SKM-1 (cell line): ENCODE results near the gene ITM2C.

Source experiments
- DNase-seq: peaks from one replicate; lab custom pipeline; 2025; ENCODE audit not compliant: unreplicated experiment; lab: John Stamatoyannopoulos, UW

The ITM2C gene

DNA sequence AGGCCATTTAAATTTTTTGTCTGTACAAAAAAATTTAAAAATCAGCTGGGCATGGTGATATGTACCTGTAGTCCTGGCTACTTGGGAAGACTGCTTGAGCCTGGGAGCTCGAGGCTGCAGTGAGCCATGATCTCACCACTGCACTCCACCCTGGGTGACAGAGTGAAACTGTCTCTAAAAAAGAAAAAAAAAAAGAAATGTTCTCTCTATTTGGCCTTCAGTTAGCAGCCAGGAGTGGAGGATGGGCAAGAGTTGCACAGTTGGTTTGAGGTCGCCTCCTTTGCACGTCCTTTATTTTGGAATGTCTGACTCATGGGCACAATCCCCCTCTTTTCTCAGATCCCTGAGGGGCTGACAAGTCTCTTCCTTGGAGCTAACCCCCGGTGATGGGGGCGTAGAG is 26.3 kb downstream of the ITM2C start:
- no peak for DNase-seq

DNA sequence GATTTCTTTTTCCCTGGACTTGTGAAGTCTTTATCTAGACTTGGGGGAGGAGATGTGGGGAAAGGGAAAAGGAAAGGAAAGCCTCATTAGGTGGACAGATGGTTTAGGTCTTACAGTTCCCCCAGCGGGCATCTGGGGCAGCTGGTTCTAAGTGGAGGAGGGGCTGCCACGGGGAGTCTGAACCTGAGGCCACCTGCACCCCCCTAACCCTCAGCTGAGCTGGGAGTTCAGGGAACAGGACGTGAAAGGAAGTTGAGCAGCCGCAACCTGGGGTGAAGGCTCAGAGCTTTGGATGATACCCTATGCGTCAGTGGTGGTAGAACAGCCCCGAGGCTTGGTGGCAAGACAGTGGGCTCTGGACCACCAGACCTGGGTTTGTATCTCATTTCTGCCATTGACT is 26.8 kb downstream of the ITM2C start:
- no peak for DNase-seq

DNA sequence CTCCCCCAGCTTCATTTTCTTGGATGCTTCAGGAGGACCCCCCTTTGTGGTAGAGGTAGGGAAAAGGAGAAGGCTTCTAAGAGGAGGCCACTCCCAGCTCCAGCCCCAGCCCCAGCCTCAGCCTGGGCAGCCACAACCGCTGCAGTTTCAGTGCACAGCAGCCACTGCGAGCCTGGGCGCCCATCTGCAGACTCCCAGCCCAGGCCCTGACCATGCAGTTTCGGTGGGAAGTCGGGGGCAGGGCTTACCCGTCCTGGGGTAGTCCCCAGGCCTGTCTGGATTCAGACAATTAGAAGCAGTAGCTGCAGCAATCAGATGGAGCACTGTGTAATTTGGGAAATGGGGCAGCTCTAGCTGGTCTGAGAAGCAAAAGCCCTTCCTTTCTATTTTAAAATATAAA is 28.6 kb downstream of the ITM2C start:
- no peak for DNase-seq

DNA sequence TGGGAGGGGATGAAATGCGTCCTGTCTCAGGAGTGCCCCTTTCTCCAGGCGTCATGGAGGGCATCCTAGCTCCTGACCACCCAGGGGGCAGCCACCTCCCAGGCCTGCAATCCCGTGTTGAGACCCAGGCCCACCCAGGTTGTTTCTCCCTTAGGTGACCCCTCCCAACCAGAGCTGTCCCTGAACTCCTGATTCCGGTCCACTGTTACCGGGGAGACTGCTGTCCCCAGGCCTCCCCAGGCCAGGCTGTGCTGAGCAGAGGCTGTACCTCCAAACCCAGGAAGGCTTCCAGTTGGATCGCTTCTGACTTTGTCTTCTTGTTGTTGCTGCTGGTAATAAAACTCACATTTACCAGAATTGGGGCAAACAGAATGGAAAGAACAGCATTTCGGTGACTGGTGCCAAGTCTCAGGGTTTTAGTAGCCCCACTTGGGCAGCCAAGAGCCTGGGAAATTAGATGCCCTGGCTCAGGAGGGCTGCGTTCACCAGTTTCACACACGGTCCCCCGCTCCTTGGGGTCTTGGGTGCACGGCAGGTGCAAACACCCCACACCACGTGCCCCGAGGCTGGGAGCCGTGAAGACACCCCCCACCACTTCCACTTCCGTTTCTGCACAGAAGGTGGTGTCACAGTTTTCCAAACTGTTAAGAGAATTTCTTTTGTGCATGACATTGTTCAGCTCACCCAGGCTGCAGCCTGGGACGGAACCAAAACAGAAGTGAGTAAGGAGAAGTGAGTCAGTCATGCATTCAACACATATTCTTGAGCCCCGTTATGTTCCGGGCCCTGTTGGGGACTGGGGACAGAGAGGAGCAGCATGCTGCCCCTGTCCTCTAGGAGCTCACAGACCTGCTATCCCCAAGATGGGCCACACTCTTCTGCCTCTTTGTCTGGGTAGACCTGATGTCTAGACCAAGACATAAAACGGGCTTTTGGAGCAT is 29.4 kb downstream of the ITM2C start:
- DNase-seq: no peak

DNA sequence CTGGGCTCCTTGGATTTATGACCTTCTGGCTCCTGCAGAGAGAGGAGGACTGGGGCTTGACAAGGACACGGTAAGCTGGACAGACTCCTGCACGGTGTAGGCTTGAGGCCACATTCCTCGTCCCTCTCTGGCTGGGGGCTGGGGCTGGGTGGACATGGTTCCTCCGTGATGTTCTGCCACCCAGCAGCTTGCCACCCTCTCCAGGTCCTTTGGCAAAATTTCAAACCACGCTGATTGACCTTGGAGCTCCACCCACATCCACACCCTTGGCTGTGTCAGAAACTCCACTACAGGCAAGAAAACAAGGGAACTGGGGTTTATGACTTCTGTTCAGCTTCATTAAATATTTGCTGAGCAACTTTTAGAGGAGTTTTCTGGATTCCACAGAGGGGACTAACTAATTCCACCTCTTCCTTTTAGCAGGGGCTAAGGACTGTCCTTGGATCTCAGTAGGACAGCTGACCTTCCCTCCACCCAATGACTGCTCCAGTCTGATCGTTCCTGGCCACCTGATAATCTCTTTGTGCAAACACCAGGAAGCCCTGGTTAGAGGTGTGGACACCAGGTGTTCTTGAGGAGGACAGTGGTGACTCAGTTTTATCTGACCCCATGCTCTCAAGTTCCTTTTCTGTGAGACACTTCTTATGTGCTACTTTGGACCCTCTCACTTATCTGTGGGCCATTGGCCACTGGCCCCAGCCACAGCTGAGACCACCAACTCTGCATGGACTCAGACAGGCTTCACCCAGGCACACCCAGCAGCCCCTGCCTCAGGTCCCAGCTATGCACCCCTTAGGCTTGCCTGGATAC is 31.0 kb downstream of the ITM2C start:
- no peak for DNase-seq

DNA sequence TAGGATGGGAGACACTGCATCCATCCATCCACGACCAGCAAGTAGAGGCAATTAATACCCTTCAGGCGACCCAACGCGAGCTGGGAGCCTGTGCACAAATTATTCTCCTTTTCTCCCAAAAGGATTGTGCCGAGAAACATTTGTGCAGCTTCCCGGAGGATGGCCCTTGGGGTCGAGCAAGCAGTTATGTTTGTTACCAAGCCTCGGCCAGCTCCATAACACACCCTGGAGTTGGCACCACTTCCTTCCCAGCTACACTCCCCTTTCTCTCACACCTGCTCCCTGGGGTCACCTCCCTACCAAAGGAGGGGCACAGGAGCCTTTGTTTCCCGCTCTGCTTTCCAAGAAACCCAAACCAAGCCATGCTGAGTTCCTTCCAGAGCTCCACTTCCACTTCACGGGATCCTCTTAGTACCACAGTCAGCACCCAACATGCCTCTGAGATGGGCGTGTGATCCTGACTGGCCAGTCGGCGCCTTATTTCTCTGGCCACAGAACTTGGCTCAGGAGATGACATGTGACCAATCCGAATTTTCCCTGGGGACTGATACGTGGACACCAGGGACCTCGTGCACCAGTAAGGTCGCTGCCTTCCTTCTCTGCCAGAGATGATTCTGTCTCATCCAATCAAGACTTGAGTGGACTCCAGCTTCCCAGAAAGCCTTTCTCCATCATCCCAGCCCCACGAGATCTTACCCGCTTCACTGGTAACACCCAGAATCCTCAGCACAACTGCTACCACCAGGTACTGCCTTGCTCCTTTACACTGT is 31.8 kb downstream of the ITM2C start:
- no peak for DNase-seq

DNA sequence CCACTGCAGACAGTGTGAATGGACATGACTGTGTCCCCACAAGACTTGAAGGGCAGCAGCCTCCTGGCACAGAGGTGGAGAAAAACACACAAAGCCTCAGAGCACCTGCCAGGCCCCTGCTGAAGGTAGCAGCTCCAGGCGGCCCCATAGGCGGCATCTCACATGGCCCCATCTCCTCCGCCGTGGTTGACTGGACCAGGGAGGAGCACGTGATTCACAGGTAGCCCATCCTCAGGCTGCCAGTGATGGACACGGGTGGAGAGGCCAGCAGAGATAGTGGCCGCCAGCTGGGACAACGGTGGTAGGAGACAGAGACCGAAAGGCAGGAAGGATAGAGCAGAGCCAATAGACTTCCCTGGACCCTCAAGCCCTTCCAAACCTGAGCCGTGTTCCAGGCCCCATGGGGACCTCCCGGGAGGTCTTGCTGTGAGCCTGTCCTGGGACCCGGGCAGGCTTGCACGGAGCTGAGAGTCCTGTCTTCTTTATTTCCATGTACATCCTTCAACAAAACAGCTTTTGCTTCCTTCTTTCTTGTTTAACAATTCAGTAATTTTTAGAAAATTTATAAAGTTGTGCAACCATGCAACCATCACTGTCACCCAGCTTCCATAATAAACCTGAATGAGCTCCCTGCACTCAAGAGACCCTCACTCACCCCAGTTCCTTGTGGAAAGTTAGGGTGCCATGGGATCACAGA is 33.4 kb downstream of the ITM2C start:
- DNase-seq: no peak

DNA sequence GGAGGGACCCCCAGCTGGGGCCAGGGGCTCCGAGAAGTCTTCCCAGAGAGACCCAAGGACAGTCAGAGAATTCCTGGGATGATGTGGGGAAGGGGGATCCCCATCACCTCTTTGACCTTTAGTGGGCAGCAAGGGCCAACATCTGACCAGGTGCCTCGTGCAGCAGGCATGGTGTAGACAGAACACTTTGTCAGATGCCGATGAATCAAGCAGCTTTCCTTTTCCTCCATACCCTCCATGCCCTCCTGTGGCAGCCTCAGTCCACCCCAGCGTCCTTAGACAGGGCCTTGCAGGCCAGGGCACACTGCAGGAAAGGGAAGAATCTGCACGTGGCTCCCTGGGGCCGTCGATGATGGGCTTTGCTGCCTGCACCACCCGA is 34.0 kb downstream of the ITM2C start:
- no peak for DNase-seq

DNA sequence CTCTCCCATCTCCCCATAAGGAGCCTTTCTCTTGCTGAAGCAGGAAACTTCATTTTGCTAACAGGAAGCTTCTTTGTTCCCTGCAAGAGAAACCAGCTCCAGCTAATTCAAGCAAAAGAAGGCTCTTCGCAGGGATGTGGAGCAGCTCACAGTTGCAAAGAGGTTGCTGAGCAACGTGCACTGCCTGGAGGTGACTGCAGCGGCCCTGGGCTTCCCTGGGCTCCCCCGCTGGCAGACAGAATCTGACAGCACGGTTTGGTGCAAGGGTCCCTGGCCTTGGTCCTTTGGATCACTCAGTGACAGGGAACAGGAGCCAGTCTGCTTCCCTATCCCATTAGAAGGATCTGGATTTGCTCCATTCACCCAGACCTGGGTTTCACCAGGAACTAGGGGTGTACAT is 34.5 kb downstream of the ITM2C start:
- no peak for DNase-seq

DNA sequence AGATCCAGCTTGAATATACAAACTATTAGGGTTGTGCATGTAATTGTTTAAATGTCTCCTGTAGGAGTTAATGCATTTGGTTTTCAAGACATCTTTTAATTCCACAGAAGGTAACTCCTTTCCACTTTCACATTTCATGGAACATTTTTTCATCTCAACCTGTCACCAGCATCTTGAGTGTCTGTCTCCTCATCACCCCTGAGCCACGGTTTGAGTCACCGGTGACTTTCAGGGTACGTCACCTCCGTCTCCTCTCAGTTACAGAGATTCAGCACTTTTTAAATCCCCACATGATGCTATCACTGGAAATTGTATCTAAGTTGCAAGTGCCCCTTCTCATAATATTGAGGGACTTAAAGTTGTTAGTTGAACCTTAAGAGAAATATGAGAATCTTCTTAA is 35.0 kb downstream of the ITM2C start:
- DNase-seq: no peak

DNA sequence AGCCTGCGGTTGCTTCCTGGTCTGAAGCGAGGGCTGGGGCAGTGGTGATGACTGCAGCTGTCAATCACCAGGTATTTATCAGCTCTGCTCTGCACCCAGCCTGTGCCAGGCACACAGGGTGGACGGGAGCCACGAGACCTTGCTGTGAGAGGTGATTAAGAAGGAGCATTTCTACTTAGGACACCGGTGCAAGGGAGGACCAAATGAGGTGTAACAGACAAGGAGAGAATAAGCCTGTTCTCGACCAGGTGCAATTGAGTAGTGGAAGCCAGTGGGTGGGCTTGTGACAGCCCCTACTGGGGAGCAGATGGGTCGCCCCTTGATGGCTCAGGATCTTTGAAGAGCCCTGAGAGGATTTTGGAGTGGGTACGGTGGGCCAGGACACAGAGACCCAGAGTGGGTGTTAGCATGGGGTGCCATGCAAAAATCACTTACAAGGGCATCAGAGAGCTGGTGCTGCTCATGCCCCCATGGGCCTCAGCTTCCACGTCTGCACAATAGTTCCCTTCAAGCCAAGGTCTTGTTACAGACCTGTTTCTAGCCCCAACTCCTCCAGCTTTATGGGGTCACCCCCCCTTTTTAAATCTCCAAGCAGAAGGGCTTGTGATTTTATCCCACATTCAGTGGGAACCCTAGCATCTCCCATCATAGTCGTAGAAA is 35.7 kb downstream of the ITM2C start:
- DNase-seq: no peak

DNA sequence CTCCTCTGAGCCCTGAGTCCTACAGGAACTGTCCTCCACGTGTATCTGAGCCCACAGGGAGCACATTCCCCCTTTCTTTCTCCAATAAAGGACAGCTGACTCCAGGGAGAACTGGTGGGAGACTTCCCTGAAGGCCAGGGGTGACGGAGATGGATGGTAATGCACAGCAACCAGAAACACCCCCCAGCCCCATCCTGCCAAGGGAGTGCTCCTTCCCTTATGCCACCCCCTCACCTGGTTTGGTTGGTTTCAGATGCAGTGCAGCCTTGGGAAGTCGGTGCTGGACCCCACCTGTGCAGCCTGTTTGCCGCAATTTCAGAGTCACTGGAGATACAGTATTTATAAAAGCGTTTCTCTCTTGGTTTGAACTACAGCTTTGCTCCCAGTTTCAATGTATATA is 36.3 kb downstream of the ITM2C start:
- no peak for DNase-seq

DNA sequence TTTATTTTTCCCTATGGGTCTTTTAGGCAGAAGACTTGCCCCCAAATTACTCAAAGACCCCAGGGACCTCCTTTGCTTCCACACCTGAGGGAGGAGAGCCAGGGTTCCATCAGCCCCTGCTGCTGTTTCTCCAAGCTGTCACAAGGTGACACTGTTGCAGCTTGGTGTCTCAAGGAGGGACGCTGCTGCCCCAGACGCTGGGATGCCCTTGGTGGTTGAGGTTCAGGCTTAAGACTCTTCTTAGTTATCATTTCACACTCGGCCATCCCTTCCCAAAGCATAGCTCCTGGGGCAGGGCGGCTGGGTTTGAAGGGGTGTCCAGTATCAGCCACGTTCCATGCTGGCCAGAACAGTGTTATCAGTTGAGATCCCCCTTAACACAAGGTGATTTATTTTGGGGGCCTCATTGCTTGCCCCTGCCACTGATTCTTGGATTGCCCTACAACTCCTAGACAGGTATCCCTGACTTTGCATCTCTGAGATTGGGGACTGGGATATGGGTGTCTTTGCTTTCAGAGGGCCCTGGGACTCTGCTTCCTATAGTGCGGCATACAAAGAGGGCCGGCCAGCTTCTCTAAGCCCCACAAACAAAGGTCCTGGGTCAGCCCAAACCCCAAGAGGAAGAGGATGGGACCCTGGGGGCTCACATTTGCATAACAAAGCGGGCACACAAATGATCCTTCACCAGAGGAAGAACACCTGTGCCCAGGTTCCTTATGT is 37.6 kb downstream of the ITM2C start:
- DNase-seq: peak; percentile 46

DNA sequence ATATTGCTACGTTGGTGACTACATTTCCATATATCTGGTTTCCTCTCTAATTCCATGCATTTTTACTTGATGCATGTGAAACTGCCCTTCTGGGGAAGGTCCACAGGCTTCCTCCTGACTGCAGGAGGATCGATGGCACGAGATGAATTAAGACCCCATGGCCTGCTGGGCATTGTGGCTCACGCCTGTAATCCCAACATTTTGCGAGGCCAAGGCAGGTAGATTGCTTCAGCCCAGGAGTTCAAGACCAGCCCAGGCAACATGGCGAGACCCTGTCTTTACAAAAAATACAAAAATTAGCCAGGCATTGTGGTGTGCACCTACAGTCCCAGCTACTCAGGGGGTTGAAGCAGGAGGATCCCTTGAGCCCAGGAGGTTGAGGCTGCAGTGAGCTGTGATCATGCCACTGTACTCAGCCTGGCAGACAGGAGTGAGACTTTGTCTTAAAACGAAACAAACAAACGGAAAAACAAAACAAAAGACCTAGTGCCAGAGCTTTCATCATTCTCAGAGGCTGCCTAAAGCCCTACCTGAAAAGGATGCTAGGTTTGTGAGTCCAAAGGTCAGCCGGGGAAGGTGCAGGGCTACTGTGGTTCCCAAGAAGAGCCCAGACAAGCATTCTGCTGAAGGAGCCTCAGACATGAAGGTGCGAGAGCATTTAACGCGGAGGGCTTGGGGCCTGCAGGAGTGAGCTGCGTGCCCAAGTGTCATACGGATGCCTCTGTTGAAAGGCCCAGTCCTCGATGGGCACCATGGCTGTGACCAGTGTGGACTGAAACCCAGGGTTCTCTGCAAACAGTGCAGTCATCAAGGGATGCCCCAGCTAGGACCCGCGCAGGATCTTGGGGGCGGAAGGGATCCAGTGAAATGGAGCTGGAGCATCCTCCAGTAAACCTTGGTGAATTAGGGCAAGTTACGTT is 38.7 kb downstream of the ITM2C start:
- no peak for DNase-seq

DNA sequence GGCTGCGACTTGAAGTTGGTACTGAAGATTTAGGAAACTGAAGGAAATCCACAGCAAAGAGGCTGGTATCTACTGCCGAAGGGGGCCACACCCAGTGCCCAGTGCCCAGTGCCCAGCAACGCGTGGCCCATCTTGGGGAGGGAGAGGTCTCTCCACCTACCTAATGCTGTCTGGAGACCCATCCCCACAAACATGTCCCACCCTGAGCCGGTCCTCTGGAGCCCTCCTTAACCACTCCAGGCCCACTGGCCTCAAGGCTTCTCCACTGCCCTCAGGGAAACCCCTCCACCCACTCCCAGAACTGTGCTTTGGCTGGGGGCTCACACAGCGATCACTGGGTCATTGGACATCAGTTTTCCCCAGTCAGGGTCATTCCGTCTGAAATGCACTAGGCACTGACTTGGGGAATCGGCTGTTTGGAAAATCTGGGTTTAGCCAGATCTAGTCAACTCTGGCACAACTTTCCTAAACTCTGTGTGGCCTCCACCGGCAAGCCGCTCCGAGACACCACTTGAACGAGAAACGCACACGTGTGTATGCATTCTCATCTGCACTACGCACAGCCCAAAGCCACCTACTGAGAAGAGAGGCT is 40.2 kb downstream of the ITM2C start:
- DNase-seq: no peak

DNA sequence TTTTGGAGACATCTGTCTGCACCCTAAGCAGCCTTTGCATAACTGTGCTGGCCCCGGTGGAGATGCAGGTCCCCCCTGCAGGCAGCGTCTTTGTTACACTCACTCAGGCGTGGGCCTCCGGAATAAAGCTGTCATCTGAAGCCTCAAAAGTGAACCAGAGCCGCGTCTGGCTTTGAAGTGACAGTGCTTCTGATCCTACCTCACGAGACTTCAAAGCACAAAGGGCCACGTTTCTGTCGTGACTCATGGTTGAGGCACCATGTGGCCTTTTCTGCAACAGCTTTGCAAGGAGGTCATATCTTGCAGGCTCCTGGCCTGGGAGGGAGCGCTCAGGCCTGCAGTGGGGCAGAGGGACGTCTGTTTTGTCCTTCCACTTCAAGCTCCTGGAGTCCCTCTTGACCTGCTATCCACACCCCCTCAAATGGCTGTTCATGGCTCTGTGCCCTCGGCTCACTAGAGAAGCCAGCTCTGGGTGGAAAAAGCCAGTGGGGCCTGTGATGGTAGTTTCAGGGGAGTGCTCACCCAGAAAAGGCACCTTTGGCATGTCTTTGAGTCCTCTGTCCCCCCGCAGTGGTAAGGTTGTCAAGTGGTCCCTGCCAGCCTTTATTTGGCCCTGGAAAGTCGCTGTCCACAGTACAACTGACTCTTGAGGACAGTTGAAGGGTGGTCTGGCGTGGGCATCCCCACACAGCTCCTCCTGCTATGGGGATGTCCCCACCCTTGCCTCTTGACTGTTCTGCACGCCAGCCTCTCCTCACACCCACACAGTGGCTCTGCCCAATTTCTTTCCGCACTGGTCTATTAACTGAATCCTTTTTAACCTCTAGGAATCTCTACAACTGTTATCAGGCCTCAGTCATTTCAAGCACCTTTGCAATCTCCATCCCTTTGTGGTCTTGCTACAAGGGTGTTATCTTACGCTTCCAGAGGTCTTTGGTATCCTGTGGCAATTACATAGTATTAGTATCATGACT is 41.0 kb downstream of the ITM2C start:
- DNase-seq: no peak
